Non-pigmented ciliary epithelial cell (primary cell): ENCODE measurements around the gene PAQR9.

Experiments used
- DNase-seq: peaks from one replicate; pipeline ENCODE4 v3.0.0-alpha.2; 2010; ENCODE audit warnings: low read depth

PAQR9 gene

DNA sequence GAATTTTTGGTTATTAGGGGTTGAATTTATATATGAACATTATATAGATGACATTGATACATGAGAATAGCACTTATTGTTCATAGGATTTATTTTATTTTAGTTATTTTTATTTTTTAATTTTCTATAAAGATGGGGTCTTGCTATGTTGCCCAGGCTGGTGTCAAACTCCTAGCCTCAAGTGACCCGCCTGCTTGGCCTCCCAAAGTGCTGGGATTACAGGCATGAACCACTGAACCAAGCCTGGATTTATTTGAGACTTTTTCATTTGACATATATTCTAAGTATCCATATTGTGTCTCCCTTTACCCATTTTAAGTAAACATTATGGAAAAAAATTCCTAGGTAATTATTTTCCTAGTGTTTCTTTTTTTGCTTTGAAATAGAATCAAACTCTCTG, 12.5 kb downstream of the PAQR9 start:
- DNase-seq, result no peak

DNA sequence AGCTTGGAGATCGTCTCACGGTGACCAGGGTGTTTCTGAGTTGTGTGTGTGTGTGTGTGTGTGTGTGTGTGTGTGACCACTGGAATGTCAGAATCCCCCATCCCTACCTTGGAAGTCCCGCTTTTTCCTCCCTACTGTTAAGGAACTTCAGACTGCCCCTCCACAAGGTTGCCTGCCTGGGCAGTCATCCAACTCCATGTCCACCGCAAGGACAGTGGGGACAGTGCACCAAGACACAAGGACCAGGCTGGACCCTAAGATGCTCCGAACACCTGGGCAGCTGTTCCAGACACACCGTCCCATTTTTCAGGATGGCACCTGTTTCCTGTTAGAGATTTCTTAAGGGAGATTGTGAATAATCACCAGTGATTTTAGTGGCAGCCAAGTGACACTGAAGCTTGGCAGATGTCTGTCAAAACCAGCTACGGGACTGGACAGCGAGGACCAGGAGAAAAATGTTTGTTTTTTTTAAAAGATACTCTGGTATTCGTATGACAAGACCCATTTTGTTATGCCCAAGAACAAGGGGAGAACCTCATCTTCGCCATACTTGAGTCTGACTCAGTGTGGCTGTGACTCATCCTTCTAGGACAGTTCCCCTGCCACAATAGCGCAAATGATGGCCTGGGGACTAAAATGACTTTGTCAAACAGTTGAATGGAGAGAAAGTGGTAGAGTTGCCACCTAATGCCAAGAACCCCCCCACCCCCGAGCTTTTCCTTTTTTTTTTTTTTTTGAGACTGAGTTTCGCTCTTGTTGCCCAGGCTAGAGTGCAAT, 15.5 kb downstream of the PAQR9 start:
- DNase-seq, result no peak

DNA sequence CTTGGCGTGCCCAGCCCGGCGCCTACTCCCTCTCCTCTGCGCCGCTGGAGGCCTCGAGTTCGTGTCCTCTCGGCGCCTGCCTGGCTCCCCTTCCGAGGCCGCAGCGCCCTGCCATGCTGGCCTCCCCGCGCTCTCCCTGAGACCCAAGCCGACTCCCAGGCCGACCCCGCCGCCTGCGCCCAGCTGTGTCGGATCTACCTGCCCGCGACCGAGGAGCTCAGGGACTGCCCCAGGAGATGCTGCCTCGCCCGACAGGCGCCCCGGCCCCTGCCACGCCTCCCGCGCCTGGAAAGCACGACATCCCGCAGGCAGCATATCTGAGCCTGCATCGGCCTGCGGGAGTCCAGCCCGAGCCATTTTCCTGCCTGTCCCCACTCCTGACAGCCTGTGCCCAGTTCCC, 16.1 kb downstream of the PAQR9 start:
- no peak for DNase-seq

DNA sequence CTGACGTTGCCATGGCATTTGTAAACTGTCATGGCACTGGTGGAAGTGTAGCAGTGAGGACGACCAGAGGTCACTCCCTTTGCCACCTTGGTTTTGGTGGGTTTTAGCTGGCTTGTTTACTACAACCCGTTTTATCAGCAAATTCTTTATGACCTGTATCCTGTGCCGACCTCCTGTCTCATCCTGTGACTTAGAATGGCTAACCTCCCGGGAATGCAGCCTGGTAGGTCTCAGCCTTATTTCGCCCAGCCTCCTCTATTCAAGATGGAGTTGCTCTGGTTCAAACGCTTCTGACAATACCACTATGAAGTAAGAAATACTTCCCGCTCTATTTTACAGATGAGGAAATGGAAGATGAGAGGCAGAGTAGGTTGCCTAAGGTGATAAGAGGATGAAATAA, 16.6 kb downstream of the PAQR9 start:
- no peak for DNase-seq

DNA sequence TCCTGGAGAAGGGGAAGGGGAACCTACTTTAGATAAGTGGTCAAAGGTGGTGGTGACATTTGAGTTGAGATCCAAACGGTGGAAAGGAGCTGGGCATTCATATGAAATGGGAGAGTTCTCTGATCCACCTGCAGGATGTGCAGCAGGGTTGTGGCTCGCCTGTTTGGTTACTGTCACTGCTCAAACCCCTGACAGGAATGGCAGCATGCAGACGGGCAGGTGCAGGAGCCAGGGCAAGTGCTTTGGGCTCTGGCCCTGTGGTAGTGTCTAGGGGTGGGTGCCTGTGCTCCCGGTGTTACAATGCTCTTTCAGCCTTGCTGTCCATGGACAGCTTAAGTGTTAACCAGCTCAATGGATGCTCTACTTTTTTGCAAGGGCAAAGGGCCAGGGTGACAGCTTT, 18.5 kb downstream of the PAQR9 start:
- DNase-seq, result no peak

DNA sequence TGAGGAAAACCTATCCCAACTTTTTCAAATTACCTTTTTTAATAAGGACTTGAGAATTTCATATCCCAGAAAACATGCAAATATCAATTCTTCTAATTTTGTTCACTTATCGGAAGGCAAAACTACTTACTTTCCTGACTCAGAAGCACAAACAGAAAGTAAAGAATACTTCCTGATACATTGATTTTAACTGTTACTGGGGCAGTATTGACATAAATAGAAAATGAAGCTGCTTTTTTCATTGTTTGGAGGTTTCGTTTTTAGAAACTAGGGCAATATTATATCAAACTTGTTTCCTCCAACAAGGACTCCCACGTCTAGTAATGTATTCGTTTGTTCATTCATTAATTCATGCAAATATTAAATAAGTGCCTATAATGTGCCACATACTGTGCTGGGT, 19.1 kb downstream of the PAQR9 start:
- DNase-seq, result no peak

DNA sequence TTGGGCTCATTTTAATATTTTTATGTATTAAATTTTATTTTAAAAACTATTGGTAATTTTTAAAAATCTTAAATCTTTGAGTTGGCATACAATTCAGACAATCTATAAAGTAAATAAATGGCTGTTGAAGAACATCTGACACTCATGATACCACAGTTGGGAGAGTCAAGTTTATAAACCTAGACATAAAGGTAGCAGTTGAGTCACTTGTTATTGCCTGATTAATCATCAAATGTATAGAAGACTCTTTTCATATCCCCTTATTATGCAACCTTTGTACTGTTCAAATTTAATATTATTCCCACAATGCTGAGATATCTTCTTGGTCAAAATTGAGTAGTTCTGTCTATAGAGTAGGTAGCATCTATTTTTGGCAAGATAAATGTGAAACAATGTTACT, 19.6 kb downstream of the PAQR9 start:
- DNase-seq, result no peak

DNA sequence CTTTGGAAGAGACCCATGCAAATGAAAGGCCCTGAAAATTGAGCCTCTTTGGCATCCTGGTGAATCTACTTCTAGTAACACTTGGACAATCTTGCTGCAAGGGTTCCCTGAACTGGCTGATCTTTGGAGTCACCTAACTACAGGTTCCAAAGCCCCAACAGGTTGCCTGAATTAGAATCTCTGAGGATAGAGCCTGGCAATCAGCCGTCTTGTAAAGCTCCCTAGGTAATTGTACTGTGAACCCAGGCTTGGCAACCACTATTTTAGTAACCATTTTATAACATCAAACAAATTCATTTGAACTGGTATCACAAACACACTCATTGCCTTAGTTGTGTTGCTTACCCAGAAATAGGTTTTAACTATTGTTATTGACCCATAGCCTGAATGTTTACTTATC, 20.1 kb downstream of the PAQR9 start:
- DNase-seq, result no peak

DNA sequence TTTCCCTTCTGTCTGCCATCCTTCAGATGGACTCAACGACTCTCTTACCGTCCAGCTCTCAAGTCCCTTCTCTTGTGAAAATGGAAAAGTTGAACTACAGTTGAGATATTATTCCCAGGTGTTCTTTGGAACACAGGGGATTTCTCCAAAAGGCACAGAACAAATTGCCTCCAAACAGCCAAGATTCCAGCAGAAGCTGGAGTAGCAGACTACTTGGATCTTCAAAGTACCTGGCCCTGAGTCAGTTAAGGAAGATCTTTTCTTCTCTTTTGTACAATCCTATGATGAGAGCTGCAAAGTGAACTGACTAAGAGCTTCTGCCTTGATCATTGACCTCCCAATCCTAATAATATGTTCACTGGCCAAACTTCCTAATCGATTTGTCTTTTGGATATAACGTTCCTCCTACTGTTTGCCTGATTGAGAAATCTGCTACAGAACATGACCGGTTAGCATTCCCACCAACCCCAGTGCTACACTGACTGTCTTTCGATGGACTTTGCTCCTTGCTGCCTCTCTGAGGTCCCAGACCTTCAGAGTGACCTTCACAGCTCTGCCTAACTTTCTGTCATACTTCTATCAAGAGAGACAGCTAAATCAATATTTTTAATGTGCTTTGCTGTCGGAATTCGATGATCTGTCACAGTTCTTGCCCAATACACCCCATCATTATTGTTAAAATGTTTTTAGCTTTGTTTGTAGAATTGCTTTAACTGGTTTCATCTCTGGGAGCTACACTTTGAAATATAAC, 21.9 kb downstream of the PAQR9 start:
- no peak for DNase-seq

DNA sequence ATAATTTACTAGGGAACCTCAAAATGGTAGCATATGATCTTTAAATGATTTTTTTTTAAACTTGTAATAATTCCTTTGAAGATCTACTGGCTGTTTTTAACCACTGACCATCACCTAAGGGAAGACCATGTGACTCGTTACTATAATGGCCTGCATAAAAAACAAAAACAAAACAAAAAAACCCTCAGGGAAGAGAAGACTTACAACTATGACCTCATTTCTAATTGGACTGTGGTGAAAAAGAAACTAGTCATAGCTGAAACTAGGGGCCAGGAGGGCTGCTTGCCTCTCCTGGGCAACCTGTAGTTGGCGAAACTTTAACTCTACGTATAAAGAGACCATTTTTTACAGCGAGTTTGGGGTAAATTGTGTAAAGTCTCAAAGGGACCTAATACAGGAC, 23.0 kb downstream of the PAQR9 start:
- DNase-seq, result no peak

DNA sequence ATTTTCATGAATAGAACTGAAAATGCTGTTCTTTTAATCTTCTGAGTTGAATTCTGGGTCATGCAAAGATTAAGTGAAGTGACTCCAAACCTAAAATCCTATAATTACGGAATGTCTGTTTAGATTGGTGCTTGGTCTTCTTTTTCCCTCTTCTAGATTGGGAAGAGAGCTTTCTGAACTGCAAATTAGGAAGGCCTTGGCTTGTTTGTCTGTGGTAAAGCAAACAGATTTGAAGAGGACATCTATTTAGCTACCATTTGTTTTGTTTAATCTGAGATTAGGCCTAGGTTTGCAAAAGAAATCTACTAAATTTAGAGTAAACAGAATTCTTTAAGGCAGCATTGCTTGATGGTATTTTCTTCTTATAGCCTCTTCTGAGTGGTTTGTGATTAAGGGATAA, 23.5 kb downstream of the PAQR9 start:
- DNase-seq, result no peak

DNA sequence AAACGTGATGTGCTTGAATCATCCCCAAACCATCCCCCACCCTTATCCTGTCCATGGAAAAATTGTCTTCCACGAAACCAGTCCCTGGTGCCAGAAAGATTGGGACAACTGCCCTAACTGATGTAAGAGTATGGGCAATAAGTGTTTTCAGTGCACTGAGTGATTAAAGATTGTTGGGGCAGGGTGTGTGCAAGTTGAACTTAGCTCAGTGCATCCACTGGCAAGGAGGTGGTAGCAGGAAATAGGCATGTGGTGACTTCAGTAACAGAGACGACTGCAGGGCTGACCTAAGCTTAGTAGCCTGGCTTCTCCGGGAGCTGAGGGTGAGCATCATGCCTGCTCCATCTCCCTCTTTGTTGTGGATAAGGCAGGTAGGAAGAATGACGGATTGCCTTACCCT, 27.5 kb downstream of the PAQR9 start:
- no peak for DNase-seq

DNA sequence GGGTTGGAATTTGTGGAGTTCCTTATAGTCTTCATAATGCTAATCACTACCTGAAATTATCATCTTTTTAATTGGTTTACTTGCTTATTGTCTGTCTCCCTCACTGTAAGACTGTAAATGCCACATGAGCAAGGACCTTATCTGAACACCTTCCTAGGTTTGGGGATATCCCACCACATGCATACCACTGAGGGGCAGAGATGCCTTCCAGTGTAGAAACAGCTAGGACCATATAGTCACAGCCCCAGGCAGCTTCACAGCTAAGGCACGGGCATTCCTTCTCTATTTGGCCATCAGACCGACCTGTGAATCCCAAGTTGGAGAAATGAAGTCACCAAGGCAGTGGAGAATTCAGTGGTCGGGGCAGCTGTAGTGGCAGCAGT, 28.6 kb downstream of the PAQR9 start:
- no peak for DNase-seq

DNA sequence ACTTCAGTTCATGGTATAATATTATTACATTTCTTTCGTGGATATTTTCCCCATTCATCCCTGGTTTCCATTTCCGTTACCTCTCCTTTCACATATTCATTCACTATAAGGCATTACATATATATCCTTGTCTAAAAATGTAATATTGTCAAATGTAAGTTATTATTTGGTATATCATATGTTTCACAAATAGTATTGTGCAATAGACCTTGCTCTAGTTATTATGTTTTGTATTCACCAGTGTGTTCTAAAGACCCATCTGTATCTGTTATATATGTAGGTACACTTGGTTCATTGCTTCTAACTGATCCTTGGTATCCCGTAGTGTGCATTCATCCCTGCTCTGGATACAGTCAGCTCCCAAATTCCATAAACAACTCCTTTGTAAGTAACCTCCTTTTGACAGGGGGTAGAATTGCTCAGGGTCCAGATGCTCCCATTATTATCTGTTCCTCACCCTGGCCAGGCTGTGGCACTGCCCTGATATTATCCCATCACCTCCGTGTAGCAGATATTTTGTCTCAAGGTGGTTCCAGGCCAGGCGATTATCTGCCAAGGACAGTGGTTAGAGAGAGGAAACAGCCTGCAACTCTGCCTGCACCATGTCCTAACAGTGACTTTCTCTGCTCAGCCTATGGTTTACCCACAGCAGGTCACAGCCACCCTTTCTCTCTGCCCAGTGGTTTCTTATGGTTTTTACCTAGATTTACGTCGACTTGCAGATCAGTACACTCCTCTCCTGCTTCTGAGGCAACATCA, 29.2 kb downstream of the PAQR9 start:
- DNase-seq, result no peak

DNA sequence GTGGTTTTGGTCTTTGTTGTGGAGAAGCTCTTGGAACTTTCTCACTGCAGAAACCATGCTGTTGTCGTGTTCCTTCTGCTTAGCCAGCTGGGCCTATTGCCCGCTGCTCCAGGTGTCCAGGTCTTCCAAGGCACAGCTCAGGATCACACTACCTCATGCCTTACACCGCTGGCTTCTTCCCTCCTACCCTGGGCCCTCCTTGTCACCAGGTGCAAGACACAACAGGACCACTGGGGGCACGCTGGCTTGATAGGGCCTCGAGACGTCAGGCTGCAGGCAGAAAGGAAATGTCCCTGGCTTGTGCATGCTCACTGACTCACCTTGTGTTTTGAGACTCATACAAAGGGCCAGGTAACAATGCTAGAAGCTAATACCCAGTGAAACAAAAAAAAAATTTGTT, 32.3 kb downstream of the PAQR9 start:
- no peak for DNase-seq

DNA sequence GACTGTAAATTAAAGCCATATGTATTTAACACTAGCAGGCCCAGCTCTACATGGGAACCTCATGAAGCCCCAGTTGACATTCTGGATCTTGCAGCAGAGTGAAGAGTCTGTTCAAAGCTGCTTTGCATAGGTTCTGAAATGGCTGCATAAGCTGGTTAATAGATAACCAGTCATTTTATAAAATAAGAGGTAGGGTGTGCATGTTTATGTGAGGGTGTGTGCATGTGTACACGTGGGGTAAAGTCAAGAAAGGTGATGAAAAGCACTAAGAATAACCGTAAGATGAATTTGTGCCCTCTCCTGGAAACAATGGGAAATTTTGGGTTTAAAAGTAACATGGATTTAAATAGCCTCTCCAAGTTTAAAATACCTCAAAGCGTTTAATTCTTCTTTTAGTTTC, 33.0 kb downstream of the PAQR9 start:
- DNase-seq, result no peak

DNA sequence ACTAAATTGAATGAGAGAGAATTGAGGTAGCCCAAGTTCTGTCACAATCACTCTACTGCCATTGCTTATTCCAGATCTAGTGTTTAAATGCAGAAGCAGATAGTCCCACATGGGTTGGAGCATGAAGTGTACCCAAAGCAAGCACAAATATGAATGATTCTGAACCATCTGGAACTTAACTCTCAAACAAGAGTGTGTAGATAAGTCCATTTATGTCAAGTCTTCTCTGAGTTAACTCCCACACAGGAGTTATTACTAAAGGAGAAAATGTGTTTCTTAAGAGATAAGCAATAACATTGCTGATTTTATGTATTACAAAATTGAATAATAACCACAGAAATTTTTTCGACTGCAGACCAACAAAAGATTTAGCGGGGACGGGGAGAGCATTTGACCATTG, 33.6 kb downstream of the PAQR9 start:
- no peak for DNase-seq

DNA sequence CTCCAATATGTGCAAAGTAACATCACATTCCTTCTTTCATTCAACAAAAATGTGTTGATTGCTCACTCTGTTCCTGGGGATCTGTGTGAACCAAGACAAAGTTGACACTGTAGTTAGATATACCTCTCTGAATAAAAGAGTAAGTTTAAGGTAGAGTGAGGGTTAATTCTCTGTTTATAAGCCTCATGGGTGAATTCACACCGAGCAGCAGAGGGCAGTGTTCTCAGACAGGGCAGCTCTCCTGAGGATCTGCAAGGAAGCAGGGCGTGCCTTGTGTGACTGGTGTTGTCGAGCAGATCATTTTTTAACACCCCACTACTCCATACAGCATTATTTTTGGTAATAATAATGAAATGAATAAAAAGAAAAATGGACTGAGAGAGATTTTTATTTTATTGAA, 34.4 kb downstream of the PAQR9 start:
- DNase-seq, result no peak

DNA sequence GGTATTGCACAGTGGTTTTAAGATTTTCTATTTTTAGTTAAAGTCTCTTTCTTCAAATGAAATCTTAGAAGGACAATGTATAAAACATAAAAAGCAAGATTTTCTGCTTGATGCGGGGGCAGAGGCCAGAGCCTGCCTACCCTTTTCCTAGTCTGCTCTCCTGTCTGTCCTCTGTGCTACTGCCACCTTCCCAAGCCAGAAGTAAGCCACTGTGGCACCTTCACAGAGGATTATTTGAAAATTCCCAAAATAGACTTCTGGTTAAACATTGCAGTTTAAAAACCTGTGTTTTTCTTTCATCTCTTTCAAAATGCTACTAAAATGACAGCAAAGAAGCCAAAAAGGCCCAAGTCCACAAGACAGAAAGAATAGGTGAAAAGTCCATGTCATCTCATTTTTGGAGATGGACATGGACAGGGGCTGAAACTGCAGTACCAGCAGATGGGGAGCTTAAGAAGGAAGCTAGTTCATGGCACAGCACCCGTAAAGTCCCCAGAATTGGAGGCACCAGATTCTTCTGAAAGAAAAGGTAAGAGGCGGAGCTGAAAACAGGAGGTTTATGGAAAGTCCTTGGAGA, 37.0 kb downstream of the PAQR9 start:
- no peak for DNase-seq

DNA sequence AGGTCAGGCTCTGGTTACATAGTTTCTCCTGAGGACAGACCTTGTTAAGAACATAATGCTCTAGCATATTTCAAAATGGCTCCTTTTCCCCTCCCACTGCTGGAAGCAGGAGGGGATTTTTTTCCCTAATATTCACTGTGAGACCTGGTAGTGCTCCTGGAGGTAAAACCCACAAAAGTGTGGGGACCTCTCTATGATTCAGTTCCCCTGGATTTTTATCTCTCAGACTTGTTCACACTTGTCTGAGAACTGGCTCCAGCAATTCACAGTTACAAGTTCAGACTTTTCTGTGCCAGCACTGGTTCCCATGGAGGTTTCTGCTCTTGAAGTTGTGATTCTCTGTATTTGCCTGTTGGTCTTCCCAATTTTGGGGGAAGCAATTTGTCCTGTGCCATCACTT, 38.3 kb downstream of the PAQR9 start:
- no peak for DNase-seq

DNA sequence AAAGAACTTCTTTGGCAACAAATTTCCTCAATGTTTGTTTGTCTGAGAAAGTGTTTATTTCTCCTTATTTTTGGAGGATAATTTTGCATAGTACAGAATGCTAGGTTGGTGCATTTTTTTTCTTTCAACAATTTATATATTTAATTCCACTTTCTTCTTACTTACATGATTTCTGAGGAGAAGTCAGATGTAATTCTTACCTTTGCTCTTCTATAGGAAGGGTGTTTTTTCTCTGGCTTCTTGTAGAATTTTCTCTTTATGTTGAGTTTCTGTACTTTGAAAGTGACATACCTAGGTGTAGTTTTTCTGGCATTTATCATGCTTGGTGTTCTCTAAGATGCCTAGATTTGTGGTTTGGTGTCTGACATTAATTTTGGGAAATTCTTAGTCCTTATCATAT, 39.8 kb downstream of the PAQR9 start:
- no peak for DNase-seq

DNA sequence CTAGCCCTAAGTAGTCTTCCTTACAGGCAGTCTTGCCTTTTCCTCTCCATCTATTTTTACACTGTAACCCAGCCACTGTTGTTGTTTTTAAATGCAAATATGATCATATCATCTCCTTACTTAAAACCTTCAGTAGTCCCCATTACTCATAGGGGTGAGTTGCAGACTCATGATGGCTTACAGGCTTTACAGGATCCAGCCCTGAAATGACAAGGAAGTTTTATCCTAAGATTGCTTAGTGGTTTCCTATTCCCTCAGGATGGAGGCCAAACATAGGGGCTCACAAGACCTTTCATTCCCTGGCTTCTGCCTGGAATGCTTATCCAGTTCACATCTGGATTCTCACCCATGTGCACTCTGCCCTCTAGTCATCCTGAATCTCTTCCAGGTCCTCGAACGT, 46.9 kb downstream of the PAQR9 start:
- DNase-seq, result no peak

DNA sequence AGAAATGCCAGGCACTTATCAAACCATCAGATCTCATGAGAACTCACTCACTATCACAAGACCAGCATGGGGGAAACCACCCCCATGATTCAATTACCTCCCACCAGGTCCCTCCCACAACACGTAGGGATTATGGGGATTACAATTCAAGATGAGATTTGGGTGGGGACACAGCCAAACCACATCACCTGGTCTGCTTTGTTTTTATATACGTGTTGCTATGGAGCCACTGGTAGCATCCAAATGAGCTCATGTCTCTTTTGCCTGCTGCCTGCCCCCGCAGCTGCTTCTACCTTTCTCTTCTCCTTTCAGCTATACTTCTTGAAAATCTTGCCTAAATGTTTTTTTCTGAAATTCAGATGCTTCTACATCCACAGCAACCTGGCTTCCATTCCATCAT, 47.8 kb downstream of the PAQR9 start:
- no peak for DNase-seq
